Thyroid gland (tissue), 4 donors: ENCODE results near the gene PHYKPL. TPM values are rescaled to one million over a fixed set of nuclear protein-coding genes. Genes with fewer than 3 reads are reported as not detected.
A peak's percentile ranks its signal among the peaks of the same experiment; 100 is the strongest.

Experiments
- DNase-seq, 2 donors: peaks; one replicate each; pipeline ENCODE4 v3.0.0-alpha.2; 2019
- H3K27ac ChIP-seq, 3 donors: fragments of 200-600 bp; sonication (generic); 1 replicate in 2 of 3; 2 replicates in 1 of 3; pipeline ENCODE4 v1.5.1; 2016 to 2019; ENCODE audit warnings: mild to moderate bottlenecking in 1 of 3, moderate library complexity in 1 of 3
- H3K27me3 ChIP-seq: fragments of 200-600 bp; sonication (generic); one replicate; pipeline ENCODE4 v1.5.1; 2019
- H3K36me3 ChIP-seq, 2 donors: fragments of 200-600 bp; sonication (generic); one replicate each; pipeline ENCODE4 v1.5.1; 2016 to 2019
- H3K4me1 ChIP-seq, 2 donors: fragments of 200-600 bp; sonication (generic); one replicate each; pipeline ENCODE4 v1.5.1; 2017 to 2019
- H3K4me3 ChIP-seq, 3 donors: fragments of 200-600 bp; sonication (generic); replicated peaks in 1 of 3; 1 replicate in 2 of 3; 2 replicates in 1 of 3; pipeline ENCODE4 v1.5.1; 2016; ENCODE audit warnings: mild to moderate bottlenecking in 1 of 3
- H3K9me3 ChIP-seq: fragments of 200-600 bp; sonication (generic); one replicate; pipeline ENCODE4 v1.5.1; 2017
- POLR2A ChIP-seq, 2 donors: fragments of 450-650 bp; IDR thresholded peaks; one replicate each; pipeline ENCODE4 v1.6.1; 2017; ENCODE audit warnings: antibody characterized with exemption in 2 of 2, mild to moderate bottlenecking in 2 of 2, moderate library complexity in 1 of 2
- WGBS, 2 donors: methylation state at CpG; one replicate each; pipeline ENCODE4 v1.1.5; 2017; 5-methylcytosine and 5-hydroxymethylcytosine counted together
- intact Hi-C: fragments of 100-400 bp; cut with DNase I; formaldehyde crosslinking; loops from one replicate; pipeline ENCODE4 v1.15.1; 2023
- total RNA-seq, 4 donors: library from RNA; depleted of rRNA; stranded (reverse); fragments of >200 nt; gene quantifications; one replicate each; pipeline ENCODE4 v1.2.3, GENCODE V29; 2016
- TF ChIP-seq, protein P1 (sequence below), 6 experiments: fragments of 200-600 bp in 3 of 6; fragments of 450-650 bp in 3 of 6; sonication (generic) in 3 of 6; IDR thresholded peaks; one replicate each; pipeline ENCODE4 v1.5.1; 2016 to 2019; ENCODE audit warnings: antibody characterized with exemption in 6 of 6, mild to moderate bottlenecking in 2 of 6, inconsistent platforms in 1 of 6, moderate library complexity in 1 of 6

PHYKPL gene
- total RNA-seq, 4 donors from 2014 or later: 61.7 to 90.9 (median 76.0) TPM

DNA sequence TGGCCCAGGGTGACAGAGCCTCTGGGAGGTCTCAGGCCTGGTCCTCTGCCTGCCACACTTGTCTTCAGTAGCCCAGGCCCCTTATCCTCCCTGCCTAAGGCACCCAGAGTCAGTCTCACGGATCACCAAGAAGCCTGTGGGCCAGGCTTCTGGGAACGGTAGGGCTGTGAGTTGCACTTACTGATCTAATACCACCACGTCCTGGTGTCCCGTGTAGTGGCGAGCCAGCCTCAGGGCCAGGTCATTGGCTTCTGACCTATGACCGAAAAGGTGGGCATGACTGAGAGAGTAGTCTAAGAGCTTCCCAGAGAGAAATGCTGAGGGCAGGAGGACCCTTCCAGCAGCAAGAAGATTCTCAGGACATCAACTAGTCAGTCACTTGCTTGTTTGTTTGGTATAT, 7.4 kb downstream of the PHYKPL start:
- TF ChIP-seq, protein P1, sequence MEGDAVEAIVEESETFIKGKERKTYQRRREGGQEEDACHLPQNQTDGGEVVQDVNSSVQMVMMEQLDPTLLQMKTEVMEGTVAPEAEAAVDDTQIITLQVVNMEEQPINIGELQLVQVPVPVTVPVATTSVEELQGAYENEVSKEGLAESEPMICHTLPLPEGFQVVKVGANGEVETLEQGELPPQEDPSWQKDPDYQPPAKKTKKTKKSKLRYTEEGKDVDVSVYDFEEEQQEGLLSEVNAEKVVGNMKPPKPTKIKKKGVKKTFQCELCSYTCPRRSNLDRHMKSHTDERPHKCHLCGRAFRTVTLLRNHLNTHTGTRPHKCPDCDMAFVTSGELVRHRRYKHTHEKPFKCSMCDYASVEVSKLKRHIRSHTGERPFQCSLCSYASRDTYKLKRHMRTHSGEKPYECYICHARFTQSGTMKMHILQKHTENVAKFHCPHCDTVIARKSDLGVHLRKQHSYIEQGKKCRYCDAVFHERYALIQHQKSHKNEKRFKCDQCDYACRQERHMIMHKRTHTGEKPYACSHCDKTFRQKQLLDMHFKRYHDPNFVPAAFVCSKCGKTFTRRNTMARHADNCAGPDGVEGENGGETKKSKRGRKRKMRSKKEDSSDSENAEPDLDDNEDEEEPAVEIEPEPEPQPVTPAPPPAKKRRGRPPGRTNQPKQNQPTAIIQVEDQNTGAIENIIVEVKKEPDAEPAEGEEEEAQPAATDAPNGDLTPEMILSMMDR (IDR thresholded peaks at IDR 0.05): no peak
- TF ChIP-seq POLR2A (IDR thresholded peaks at IDR 0.05): no peak
- Histone ChIP-seq H3K27ac (no peak overlapping the region), H3K36me3 (peaks cover 14 to 17% of the 10 kb centered on the region in 2 donors), H3K4me3 (no peak overlapping the region), H3K4me1 (peaks cover 6 to 19% of the 10 kb centered on the region in 2 donors), H3K9me3 (no peaks in the 10 kb centered on the region), H3K27me3 (no peaks in the 10 kb centered on the region)
- intact Hi-C loops: no loop called here
- WGBS, 2 donors: 96 to 100% methylated on average over 1 to 6 of the region's 6 CpGs
- no peak for DNase-seq

GRCh38 chr5:178224403-178224802, 8.2 kb downstream of the PHYKPL start:
- TF ChIP-seq, protein P1 (IDR thresholded peaks at IDR 0.05): no peak
- no peak for TF ChIP-seq POLR2A (IDR thresholded peaks at IDR 0.05)
- Histone ChIP-seq H3K36me3 (peaks cover 10 to 14% of the 10 kb centered on the region in 2 donors), H3K27ac (peak overlapping the region in 1 of 3 donors; percentile 24), H3K4me3 (no peak overlapping the region), H3K9me3 (no peaks in the 10 kb centered on the region), H3K27me3 (no peaks in the 10 kb centered on the region), H3K4me1 (peaks cover 6 to 14% of the 10 kb centered on the region in 2 donors)
- no peak for DNase-seq
- intact Hi-C loops: no loop called here
- WGBS, 2 donors: 91 to 94% methylated on average over 16 to 17 of the region's 17 CpGs

DNA sequence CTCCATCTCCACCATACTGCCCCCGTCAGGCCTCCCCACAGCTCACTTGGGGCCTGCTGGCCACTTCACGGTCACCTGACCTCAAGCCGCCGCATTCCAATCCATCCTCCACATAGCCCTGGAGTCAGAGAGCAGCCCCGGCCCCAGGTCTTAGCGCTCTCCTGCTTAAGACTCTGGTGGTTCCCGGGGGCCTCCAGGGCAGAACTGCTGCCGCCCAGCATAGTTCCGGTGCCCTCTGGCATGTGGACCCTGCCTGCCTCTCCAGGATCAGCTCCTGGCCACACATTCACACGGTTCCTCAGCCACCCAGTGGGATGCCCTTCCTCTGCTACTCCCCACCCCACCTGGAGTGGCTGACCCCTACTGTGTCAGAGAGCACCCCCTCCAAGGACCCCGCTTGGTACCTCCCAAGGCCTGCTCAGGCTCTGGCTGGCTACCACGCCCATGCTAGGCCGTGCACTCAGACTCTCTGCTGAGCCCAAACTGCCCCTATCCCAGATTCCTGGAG, 8.7 kb downstream of the PHYKPL start:
- intact Hi-C loops: no loop called here
- Histone ChIP-seq H3K4me3 (no peak overlapping the region), H3K27ac (peak overlapping the region in 2 of 3 donors; percentile 17 to 24), H3K36me3 (peaks cover 7 to 14% of the 10 kb centered on the region in 2 donors), H3K9me3 (no peaks in the 10 kb centered on the region), H3K4me1 (peaks cover 6 to 14% of the 10 kb centered on the region in 2 donors), H3K27me3 (no peaks in the 10 kb centered on the region)
- TF ChIP-seq, protein P1 (IDR thresholded peaks at IDR 0.05): peak in 1 of 6 experiments; percentile 21
- TF ChIP-seq POLR2A (IDR thresholded peaks at IDR 0.05): no peak
- DNase-seq: peak; percentile 82 to 86
- 25 to 41% methylated on average over 10 to 13 of the region's 13 CpGs for WGBS, 2 donors

DNA sequence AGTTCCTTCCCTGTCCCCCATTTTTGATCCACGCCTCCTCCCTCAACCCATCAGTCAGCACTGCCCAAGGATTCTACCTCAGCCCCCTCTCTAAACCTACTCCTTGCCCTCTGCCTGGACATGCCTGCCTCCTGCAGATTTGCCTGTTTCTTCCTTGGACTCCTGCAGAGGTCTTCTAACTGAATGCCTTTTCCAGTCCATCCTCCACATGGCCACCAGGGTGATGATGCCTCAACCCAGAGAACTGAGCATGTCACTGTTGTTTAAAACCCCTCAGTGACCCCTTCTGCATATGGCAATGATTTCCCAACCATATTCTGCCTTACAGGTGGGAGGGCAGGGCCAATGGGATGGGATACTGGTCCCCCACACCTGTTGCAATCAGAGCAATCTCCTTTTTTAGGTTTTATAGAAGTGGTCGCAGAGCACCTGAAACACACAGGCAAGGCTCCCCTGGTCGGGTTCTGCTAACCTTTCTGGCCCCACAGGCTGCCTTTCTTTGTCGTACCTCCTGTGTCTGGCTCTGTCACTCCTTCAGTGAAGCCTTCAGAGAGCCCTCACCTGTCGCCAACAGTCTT, 9.3 kb downstream of the PHYKPL start:
- Histone ChIP-seq H3K9me3 (no peaks in the 10 kb centered on the region), H3K4me3 (no peak overlapping the region), H3K4me1 (peaks cover 6 to 14% of the 10 kb centered on the region in 2 donors), H3K27ac (peak overlapping the region in 1 of 3 donors; percentile 17), H3K27me3 (no peaks in the 10 kb centered on the region), H3K36me3 (peaks cover 8 to 10% of the 10 kb centered on the region in 2 donors)
- WGBS, 2 donors: 72 to 73% methylated on average over 5 of the region's 5 CpGs
- intact Hi-C loops: no loop called here
- TF ChIP-seq, protein P1 (IDR thresholded peaks at IDR 0.05): no peak
- no peak for TF ChIP-seq POLR2A (IDR thresholded peaks at IDR 0.05)
- no peak for DNase-seq

DNA sequence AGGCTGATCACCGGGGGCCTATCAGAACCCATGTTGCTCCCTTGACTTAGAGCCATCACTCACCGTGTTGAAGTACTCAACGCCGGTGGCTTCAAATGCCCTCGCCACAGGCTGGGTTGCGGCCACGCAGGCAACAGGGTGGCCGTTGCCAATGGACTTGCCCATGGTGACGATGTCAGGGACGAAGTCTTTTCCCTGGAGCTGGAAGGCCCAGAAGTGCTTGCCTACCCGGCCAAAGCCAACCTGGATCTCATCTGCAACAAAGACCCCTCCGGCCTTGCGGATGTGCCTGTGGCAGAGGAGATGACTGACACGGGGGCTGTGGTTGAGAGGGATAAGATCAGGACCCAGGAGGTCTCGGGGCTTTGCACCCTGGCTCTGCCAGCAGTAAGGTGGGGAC, 10.3 kb downstream of the PHYKPL start:
- intact Hi-C loops: no loop called here
- peaks cover under 1 to 7% of the 10 kb centered on the region in 2 donors for H3K36me3 ChIP-seq
- 100% methylated on average over 11 to 15 of the region's 15 CpGs for WGBS, 2 donors
- no peaks in the 10 kb centered on the region for H3K9me3 ChIP-seq
- no peak for TF ChIP-seq POLR2A (IDR thresholded peaks at IDR 0.05)
- TF ChIP-seq, protein P1 (IDR thresholded peaks at IDR 0.05): no peak
- no peak for DNase-seq
- H3K4me1 ChIP-seq: peaks cover 6 to 14% of the 10 kb centered on the region in 2 donors
- no peaks in the 10 kb centered on the region for H3K27me3 ChIP-seq
- no peak overlapping the region for H3K27ac ChIP-seq
- no peak overlapping the region for H3K4me3 ChIP-seq
